Esophagus muscularis mucosa (tissue), 4 donors: Measurements from ENCODE around the gene BUB1B. TPM values are rescaled to one million over a fixed set of nuclear protein-coding genes. Genes with fewer than 3 reads are reported as not detected.

Experiments
- DNase-seq: peaks from one replicate; pipeline ENCODE4 v3.0.0-alpha.2; 2017; ENCODE audit errors: extremely low spot score
- H3K27ac ChIP-seq, 4 donors: fragments of 200-600 bp; sonication (generic); replicated peaks in 1 of 4; 1 replicate in 3 of 4; 2 replicates in 1 of 4; pipeline ENCODE4 v1.5.1; 2016 to 2019; ENCODE audit warnings: mild to moderate bottlenecking in 1 of 4
- H3K27me3 ChIP-seq, 4 donors: fragments of 200-600 bp; sonication (generic); one replicate each; pipeline versions ENCODE4 v1.5.1 to v1.6.0; 2016 to 2019
- H3K36me3 ChIP-seq, 4 donors: fragments of 200-600 bp; sonication (generic); one replicate each; pipeline ENCODE4 v1.5.1; 2016 to 2019
- H3K4me1 ChIP-seq, 4 donors: fragments of 200-600 bp; sonication (generic); one replicate each; pipeline ENCODE4 v1.5.1; 2016 to 2019
- H3K4me3 ChIP-seq, 4 donors: fragments of 200-600 bp; sonication (generic); 1 replicate in 2 of 4; 2 replicates in 2 of 4; pipeline ENCODE4 v1.5.1; 2016 to 2019; ENCODE audit warnings: mild to moderate bottlenecking in 4 of 4, moderate library complexity in 1 of 4
- H3K9me3 ChIP-seq, 4 donors: fragments of 200-600 bp; sonication (generic); 1 replicate in 3 of 4; 2 replicates in 1 of 4; pipeline ENCODE4 v1.5.1; 2016 to 2019
- EP300 ChIP-seq: sonication (generic); formaldehyde crosslinking; IDR thresholded peaks from one replicate; pipeline ENCODE4 v1.6.1; 2017; ENCODE audit warnings: antibody characterized with exemption
- POLR2A ChIP-seq: fragments of 450-650 bp; IDR thresholded peaks from one replicate; pipeline ENCODE4 v1.6.1; 2017; ENCODE audit warnings: antibody characterized with exemption, moderate library complexity, mild to moderate bottlenecking, low read depth
- POLR2AphosphoS5 ChIP-seq, 2 donors: sonication (generic); formaldehyde crosslinking; IDR thresholded peaks; one replicate each; pipeline ENCODE4 v1.6.1; 2017; ENCODE audit warnings: antibody characterized with exemption in 2 of 2
- WGBS: methylation state at CpG from one replicate; pipeline ENCODE4 v1.1.5; 2018; 5-methylcytosine and 5-hydroxymethylcytosine counted together
- intact Hi-C: fragments of 100-400 bp; cut with DNase I; formaldehyde crosslinking; loops from one replicate; pipeline ENCODE4 v1.15.1; 2023
- total RNA-seq, 4 donors: library from RNA; depleted of rRNA; stranded (reverse); fragments of >200 nt; gene quantifications; one replicate each; pipeline versions ENCODE4 v1.1.0 to v1.2.1, GENCODE V29; 2016
- TF ChIP-seq, protein P1 (sequence below), 3 experiments: fragments of 200-600 bp in 2 of 3; fragments of 450-650 bp in 1 of 3; sonication (generic) in 2 of 3; IDR thresholded peaks; one replicate each; pipeline ENCODE4 v1.5.1; 2017 to 2019; ENCODE audit warnings: antibody characterized with exemption in 3 of 3, mild to moderate bottlenecking in 2 of 3, moderate library complexity in 1 of 3

BUB1B gene
- total RNA-seq, 4 donors from 2014 or later: 0.06 to 1.3 (median 0.17) TPM; not detected in 1

DNA sequence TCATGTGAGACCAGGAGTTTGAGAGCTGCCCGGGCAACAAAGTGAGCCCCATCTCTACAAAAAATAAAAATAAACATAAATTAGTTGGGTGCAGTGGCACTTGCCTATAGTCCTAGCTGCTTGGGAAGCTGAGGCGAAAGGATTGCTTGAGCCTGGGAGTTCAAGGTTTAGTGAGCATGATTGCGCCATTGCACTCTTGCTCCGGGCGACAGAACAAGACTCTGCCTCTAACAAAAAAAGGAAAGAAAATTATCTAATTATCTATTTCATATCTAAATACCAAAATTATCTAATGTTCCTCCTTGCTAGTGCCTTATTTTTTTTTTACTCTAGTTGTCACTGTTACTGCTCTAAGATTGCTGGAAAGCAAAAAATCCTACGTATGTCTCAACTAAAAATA is 61.3 kb downstream of the BUB1B start:
- no peak for TF ChIP-seq POLR2AphosphoS5 (IDR thresholded peaks at IDR 0.05)
- TF ChIP-seq EP300: no peak
- TF ChIP-seq, protein P1, sequence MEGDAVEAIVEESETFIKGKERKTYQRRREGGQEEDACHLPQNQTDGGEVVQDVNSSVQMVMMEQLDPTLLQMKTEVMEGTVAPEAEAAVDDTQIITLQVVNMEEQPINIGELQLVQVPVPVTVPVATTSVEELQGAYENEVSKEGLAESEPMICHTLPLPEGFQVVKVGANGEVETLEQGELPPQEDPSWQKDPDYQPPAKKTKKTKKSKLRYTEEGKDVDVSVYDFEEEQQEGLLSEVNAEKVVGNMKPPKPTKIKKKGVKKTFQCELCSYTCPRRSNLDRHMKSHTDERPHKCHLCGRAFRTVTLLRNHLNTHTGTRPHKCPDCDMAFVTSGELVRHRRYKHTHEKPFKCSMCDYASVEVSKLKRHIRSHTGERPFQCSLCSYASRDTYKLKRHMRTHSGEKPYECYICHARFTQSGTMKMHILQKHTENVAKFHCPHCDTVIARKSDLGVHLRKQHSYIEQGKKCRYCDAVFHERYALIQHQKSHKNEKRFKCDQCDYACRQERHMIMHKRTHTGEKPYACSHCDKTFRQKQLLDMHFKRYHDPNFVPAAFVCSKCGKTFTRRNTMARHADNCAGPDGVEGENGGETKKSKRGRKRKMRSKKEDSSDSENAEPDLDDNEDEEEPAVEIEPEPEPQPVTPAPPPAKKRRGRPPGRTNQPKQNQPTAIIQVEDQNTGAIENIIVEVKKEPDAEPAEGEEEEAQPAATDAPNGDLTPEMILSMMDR (IDR thresholded peaks at IDR 0.05): no peak
- no peak for TF ChIP-seq POLR2A
- Histone ChIP-seq H3K27ac (no peak overlapping the region), H3K27me3 (no peaks in the 10 kb centered on the region), H3K36me3 (no peaks in the 10 kb centered on the region), H3K4me3 (no peak overlapping the region), H3K4me1 (no peaks in the 10 kb centered on the region), H3K9me3 (no peaks in the 10 kb centered on the region)
- intact Hi-C loops: loop anchor here (10.0 kb wide), 1 partner anchor 203 kb away; no protein-coding TSS in a partner anchor
- 90% methylated on average over 6 of the region's 6 CpGs for WGBS
- DNase-seq: no peak

DNA sequence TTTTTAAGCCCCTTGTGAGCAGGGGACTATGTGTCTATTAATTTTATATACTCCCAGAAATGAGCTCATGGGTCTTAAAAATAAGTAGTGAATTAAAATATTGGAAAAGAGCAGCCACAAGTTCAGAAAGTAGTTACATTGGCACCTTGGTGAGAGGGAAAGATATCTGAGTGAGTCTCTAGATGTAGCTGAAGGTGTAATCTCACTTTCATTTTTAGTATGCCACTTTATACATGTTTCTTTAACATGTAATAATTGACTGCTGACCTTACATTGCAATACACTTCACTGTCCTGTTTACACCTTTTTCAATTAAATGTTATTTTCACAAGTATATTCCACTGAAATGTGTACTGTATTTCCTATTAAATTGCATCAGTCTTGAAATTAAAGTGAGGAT is 65.9 kb downstream of the BUB1B start:
- DNase-seq: no peak
- intact Hi-C loops: loop anchor here (10.0 kb wide), 1 partner anchor 198 kb away; no protein-coding TSS in a partner anchor
- TF ChIP-seq POLR2A (no peak), EP300 (no peak), POLR2AphosphoS5 (IDR thresholded peaks at IDR 0.05) (no peak)
- TF ChIP-seq, protein P1 (IDR thresholded peaks at IDR 0.05): no peak

DNA sequence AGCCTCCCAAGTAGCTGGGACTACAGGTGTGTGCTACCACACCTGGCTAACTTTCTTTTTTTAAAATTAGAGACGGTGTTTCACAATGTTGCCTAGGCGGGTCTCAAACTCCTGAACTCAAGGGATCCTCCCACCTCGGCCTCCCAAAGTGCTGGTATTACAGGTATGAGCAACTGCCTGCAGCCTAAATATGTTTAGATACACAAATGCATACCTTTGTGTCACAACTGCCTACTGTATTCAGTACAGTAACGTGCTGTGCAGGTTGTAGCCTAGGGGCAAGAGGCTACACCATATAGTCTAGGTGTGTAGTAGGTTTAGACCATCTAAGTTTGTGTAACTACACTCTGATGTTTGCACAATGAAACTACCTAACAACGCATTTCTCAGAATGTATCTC is 68.4 kb downstream of the BUB1B start:
- intact Hi-C loops: loop anchor here (10.0 kb wide), 1 partner anchor 195 kb away; no protein-coding TSS in a partner anchor

More for the DNA sequence above, 65.9 kb downstream of the BUB1B start:
- no peak overlapping the region for H3K27ac ChIP-seq
- no peak overlapping the region for H3K4me3 ChIP-seq
- no peaks in the 10 kb centered on the region for H3K27me3 ChIP-seq
- H3K9me3 ChIP-seq: no peaks in the 10 kb centered on the region
- H3K4me1 ChIP-seq: no peaks in the 10 kb centered on the region
- H3K36me3 ChIP-seq: no peaks in the 10 kb centered on the region

DNA sequence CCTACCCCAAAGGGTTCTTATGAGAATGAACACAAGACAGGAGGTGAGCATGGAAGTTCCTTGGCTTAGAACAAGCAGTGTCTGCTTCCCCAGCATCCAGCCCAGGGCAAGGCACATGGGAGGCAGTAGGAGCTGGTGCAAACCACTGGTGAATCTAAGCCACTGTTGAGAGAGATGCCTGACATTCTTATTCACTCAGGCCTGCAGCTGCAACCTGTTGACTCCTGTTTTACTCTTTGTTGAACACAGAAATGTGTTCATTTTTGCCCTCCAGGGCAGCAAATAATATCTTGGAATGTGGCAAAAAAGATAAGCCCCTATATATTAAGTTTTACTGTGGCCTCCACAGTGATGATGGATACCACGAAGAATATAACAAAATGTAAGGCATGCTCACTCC is 69.1 kb downstream of the BUB1B start:
- TF ChIP-seq EP300 (no peak), POLR2A (no peak), POLR2AphosphoS5 (IDR thresholded peaks at IDR 0.05) (no peak)
- intact Hi-C loops: loop anchor here (10.0 kb wide), 1 partner anchor 195 kb away; no protein-coding TSS in a partner anchor

More for the DNA sequence above, 68.4 kb downstream of the BUB1B start:
- H3K4me3 ChIP-seq: no peak overlapping the region
- H3K27ac ChIP-seq: no peak overlapping the region
- 99% methylated on average over 5 of the region's 5 CpGs for WGBS
- H3K9me3 ChIP-seq: no peaks in the 10 kb centered on the region
- no peaks in the 10 kb centered on the region for H3K27me3 ChIP-seq
- H3K4me1 ChIP-seq: no peaks in the 10 kb centered on the region
- DNase-seq: no peak
- no peaks in the 10 kb centered on the region for H3K36me3 ChIP-seq
- TF ChIP-seq EP300: no peak
- TF ChIP-seq, protein P1 (IDR thresholded peaks at IDR 0.05): no peak

DNA sequence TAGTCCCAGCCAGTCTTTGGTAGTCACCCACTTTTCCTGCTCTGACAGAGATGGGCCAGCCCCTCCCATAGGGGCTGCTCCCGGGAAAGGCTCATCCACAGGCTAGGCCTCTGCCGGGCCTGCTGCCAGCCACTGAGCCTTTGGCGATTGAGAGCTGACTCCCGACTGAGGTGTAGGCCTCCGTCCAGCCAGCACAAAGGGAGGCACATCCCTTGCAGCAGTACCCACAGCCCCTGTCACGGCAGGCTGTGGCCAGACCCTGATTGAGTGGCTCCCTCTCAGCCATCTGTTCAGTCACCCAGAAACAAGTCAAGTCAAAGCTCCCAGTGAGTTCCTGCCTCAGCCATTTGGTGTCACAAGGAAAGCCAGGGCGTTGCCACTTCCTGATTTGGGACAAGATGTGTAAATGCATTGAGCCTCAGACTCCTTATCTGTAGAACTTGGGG is 71.8 kb downstream of the BUB1B start:
- Histone ChIP-seq H3K27me3 (no peaks in the 10 kb centered on the region), H3K36me3 (no peaks in the 10 kb centered on the region), H3K4me1 (no peaks in the 10 kb centered on the region), H3K9me3 (no peaks in the 10 kb centered on the region), H3K27ac (no peak overlapping the region), H3K4me3 (no peak overlapping the region)
- intact Hi-C loops: no loop called here
- 74% methylated on average over 2 of the region's 7 CpGs for WGBS
- DNase-seq: no peak
- TF ChIP-seq EP300: no peak
- TF ChIP-seq POLR2AphosphoS5 (IDR thresholded peaks at IDR 0.05): no peak
- TF ChIP-seq POLR2A: no peak
- TF ChIP-seq, protein P1 (IDR thresholded peaks at IDR 0.05): no peak

More for the DNA sequence above, 69.1 kb downstream of the BUB1B start:
- no peak for DNase-seq
- Histone ChIP-seq H3K27ac (no peak overlapping the region), H3K27me3 (no peaks in the 10 kb centered on the region), H3K36me3 (no peaks in the 10 kb centered on the region), H3K9me3 (no peaks in the 10 kb centered on the region), H3K4me3 (no peak overlapping the region), H3K4me1 (no peaks in the 10 kb centered on the region)
- 92% methylated on average over 1 of the region's 1 CpG for WGBS
